DND-41 (cell line): Measurements from ENCODE around the gene HARS2.
A peak's percentile ranks its signal among the peaks of the same experiment; 100 is the strongest.

ENCODE experiments used
- ATAC-seq: fragments of 200-7000 bp; cut with Tn5 transposase; 3 replicates; pipeline ENCODE4 v1.9.1; 2021; ENCODE audit warnings: low read depth; ENCODE audit not compliant: insufficient read depth
- DNase-seq: peaks from one replicate; pipeline ENCODE4 v3.0.0-alpha.2; 2020
- H2AFZ ChIP-seq: 2 replicates; pipeline ENCODE4 v1.6.0; 2012; ENCODE audit warnings: low read depth, low read length
- H3K27ac ChIP-seq: 2 replicates; pipeline ENCODE4 v1.5.1; 2012; ENCODE audit warnings: low read length, inconsistent platforms
- H3K27me3 ChIP-seq: fragments of 200-600 bp; sonication (generic); 2 replicates; pipeline ENCODE4 v1.6.0; 2012; ENCODE audit warnings: low read length, mild to moderate bottlenecking, inconsistent platforms; ENCODE audit not compliant: insufficient read depth, poor library complexity
- H3K36me3 ChIP-seq: 2 replicates; pipeline ENCODE4 v1.5.1; 2012; ENCODE audit warnings: low read length, inconsistent platforms; ENCODE audit not compliant: insufficient read depth
- H3K4me1 ChIP-seq: 2 replicates; pipeline ENCODE4 v1.5.1; 2012; ENCODE audit warnings: mild to moderate bottlenecking, low read length; ENCODE audit not compliant: insufficient read depth
- H3K4me2 ChIP-seq: 2 replicates; pipeline ENCODE4 v1.6.0; 2012; ENCODE audit warnings: mild to moderate bottlenecking, moderate library complexity, low read length, inconsistent platforms; ENCODE audit not compliant: insufficient read depth
- H3K4me3 ChIP-seq, 2 experiments: fragments of 200-600 bp in 1 of 2; shearing (Covaris generic) in 1 of 2; 2 replicates each; pipeline ENCODE4 v1.5.1; 2012 to 2016; ENCODE audit warnings: inconsistent platforms in 2 of 2, low read length in 2 of 2, mild to moderate bottlenecking in 2 of 2, low read depth in 1 of 2, moderate library complexity in 1 of 2
- H3K79me2 ChIP-seq: 2 replicates; pipeline ENCODE4 v1.6.0; 2012; ENCODE audit warnings: low read length, inconsistent platforms; ENCODE audit not compliant: insufficient read depth
- H3K9ac ChIP-seq: 2 replicates; pipeline ENCODE4 v1.6.0; 2012; ENCODE audit warnings: low read depth, mild to moderate bottlenecking, inconsistent platforms, low read length, moderate library complexity
- H3K9me3 ChIP-seq: 2 replicates; pipeline ENCODE4 v1.5.1; 2012; ENCODE audit warnings: low read length, moderate library complexity, mild to moderate bottlenecking, inconsistent platforms; ENCODE audit not compliant: insufficient read depth, severe bottlenecking
- H4K20me1 ChIP-seq: 2 replicates; pipeline ENCODE4 v1.6.0; 2012; ENCODE audit warnings: low read length; ENCODE audit not compliant: insufficient read depth
- CTCF ChIP-seq: IDR thresholded peaks from 2 replicates; pipeline ENCODE4 v1.5.1; 2012; ENCODE audit warnings: borderline replicate concordance, low read length, moderate library complexity, mild to moderate bottlenecking; ENCODE audit not compliant: poor library complexity, severe bottlenecking; ENCODE audit errors: extremely low read depth
- EZH2 ChIP-seq: IDR thresholded peaks from 3 replicates; pipeline ENCODE4 v1.6.1; 2012; ENCODE audit warnings: borderline replicate concordance, low read depth, mild to moderate bottlenecking, moderate library complexity, low read length, inconsistent platforms; ENCODE audit not compliant: severe bottlenecking

Gene HARS2

GRCh38 chr5:140690941-140691924 is at the start of gene HARS2, which contains the start of gene HARS1:
Gene HARS2, plus strand, starts transcription at chr5:140691455. Its CDS starts 194 bp downstream, at chr5:140691649.
Gene HARS1, minus strand, starts transcription at chr5:140691370. Its CDS starts 66 bp downstream, at chr5:140691304.
- Histone ChIP-seq H3K27me3 (no peaks in the 10 kb centered on the region), H3K4me2 (peak within 1 kb of the TSS; percentile 96), H3K36me3 (peaks cover 68% of the 10 kb centered on the region), H3K27ac (peak within 1 kb of the TSS; percentile 83), H3K9ac (peak within 1 kb of the TSS; percentile 95), H3K4me3 (peak within 1 kb of the TSS; percentile 81 to 99), H3K79me2 (peaks cover 60% of the 10 kb centered on the region), H3K4me1 (peaks cover 42% of the 10 kb centered on the region), H3K9me3 (no peaks in the 10 kb centered on the region), H2AFZ (peak within 1 kb of the TSS; percentile 85), H4K20me1 (no peaks in the 10 kb centered on the region)
- no peak for TF ChIP-seq EZH2
- TF ChIP-seq CTCF: no peak
- DNase-seq: peak; percentile 89
- peak; percentile 98 for ATAC-seq

- no peak overlapping the region for H3K9ac ChIP-seq
- H3K79me2 ChIP-seq: peaks cover 56% of the 10 kb centered on the region
- H3K36me3 ChIP-seq: peaks cover 46% of the 10 kb centered on the region
- H3K27me3 ChIP-seq: no peaks in the 10 kb centered on the region
- no peak for ATAC-seq
- H3K4me3 ChIP-seq: no peak overlapping the region
- H4K20me1 ChIP-seq: peaks cover 5% of the 10 kb centered on the region; the same call in 1 of the 2 replicates
- peaks cover 65% of the 10 kb centered on the region for H3K4me1 ChIP-seq
- TF ChIP-seq EZH2 (no peak), CTCF (no peak)
- peak overlapping the region; percentile 88; the same call in 1 of the 2 replicates for H3K4me2 ChIP-seq
- no peak for DNase-seq
- no peaks in the 10 kb centered on the region for H3K9me3 ChIP-seq
- H3K27ac ChIP-seq: no peak overlapping the region
- no peak overlapping the region for H2AFZ ChIP-seq
Measured at GRCh38 chr5:140641716-140642115, 49.5 kb upstream of the HARS2 start.

GRCh38 chr5:140642718-140643117 is 48.5 kb upstream of the HARS2 start:
- Histone ChIP-seq H3K4me1 (peaks cover 67% of the 10 kb centered on the region), H4K20me1 (peaks cover 7% of the 10 kb centered on the region; the same call in 1 of the 2 replicates), H3K36me3 (peaks cover 52% of the 10 kb centered on the region), H3K9ac (no peak overlapping the region), H3K27ac (no peak overlapping the region), H3K9me3 (no peaks in the 10 kb centered on the region), H3K4me3 (no peak overlapping the region), H2AFZ (no peak overlapping the region), H3K27me3 (no peaks in the 10 kb centered on the region), H3K79me2 (peaks cover 65% of the 10 kb centered on the region), H3K4me2 (no peak overlapping the region)
- DNase-seq: no peak
- TF ChIP-seq EZH2 (no peak), CTCF (no peak)
- ATAC-seq: no peak
